ENCODE results near the gene NOX3. TPM values are rescaled to one million over a fixed set of nuclear protein-coding genes. Genes with fewer than 3 reads are reported as not detected.

The NOX3 gene
- total RNA-seq, 2 experiments from 2014 or later = not detected

DNA sequence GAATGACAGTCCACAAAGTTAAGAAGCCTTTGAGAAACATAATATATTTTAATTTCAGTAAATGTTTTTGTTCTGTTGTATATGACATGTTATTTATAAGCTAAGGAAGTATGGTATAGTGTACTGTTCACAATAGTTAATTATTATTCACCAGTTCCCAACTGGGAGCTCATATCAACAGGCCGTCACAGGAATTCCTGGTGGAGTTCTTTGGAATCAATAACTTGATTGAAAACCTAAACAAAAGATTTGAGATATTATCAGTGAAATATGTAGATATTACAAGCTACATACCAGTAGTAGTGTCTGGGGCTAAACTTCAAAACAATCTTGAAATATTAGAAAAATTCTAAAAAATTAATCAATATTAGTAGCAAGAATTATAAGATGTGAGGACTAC is 60.3 kb downstream of the NOX3 start:
- Histone ChIP-seq H3K27ac (ENCODE audit: low read depth in 1 of 2, low read length in 2 of 2) (no peak overlapping the region), H3K4me3 (ENCODE audit: low read length) (no peak overlapping the region), H3K4me1 (ENCODE audit: insufficient read depth, low read length) (no peaks in the 10 kb centered on the region), H3K27me3 (ENCODE audit: control insufficient read depth in 1 of 2, insufficient read depth in 2 of 2, low read length in 2 of 2) (no peaks in the 10 kb centered on the region), H3K9me3 (ENCODE audit: control insufficient read depth in 1 of 2, insufficient read depth in 1 of 2, low read length in 2 of 2) (no peaks in the 10 kb centered on the region), H3K36me3 (ENCODE audit: insufficient read depth, low read length) (no peaks in the 10 kb centered on the region)
- Mint-ChIP-seq H3K9me3 (no peaks in the 10 kb centered on the region), H3K27me3 (no peaks in the 10 kb centered on the region), H3K4me3 (no peak overlapping the region), H3K4me1 (ENCODE audit: low read depth) (no peaks in the 10 kb centered on the region), H3K27ac (no peak overlapping the region), H3K36me3 (ENCODE audit: low read depth) (no peaks in the 10 kb centered on the region)
- TF ChIP-seq CTCF (IDR thresholded peaks at IDR 0.05) = no peak
- DNase-seq = no peak
- intact Hi-C loops (cut with DNase I, micrococcal nuclease) = no loop called here
- POLR2A ChIA-PET = no interaction called here
- ATAC-seq (ENCODE audit: poor library complexity) = no peak
- CTCF ChIA-PET = no interaction called here

DNA sequence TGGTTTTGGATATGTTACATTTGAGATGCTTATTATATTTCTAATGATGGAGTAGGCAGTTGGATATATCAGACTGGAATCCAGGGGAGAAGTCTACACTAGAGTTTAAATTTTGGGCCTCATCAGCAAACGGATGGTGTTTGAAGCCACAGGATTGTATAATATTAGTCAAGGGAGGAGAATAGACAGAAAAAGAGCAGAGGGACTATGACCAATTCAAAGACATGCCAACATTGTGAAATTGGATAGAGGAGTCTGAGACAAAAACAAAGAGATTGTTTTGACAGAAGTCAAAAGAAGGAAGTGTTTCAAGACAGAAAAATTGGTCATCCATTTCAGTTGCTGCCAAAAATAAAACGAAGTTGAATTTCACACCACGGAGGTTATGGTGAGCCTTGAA is 66.5 kb downstream of the NOX3 start:
- Histone ChIP-seq H3K4me3 (ENCODE audit: low read length) (no peak overlapping the region), H3K27ac (ENCODE audit: low read depth in 1 of 2, low read length in 2 of 2) (no peak overlapping the region), H3K36me3 (ENCODE audit: insufficient read depth, low read length) (no peaks in the 10 kb centered on the region), H3K9me3 (ENCODE audit: control insufficient read depth in 1 of 2, insufficient read depth in 1 of 2, low read length in 2 of 2) (peaks cover 0 to 4% of the 10 kb centered on the region in 2 experiments), H3K27me3 (ENCODE audit: control insufficient read depth in 1 of 2, insufficient read depth in 2 of 2, low read length in 2 of 2) (no peaks in the 10 kb centered on the region), H3K4me1 (ENCODE audit: insufficient read depth, low read length) (no peaks in the 10 kb centered on the region)
- ChIA-PET CTCF (interaction anchor here (1.2 kb wide), 1 partner anchor 21 kb away, joined by 4 read pairs; no protein-coding TSS in a partner anchor), POLR2A (no interaction called here)
- Mint-ChIP-seq H3K4me3 (no peak overlapping the region), H3K27me3 (no peaks in the 10 kb centered on the region), H3K4me1 (ENCODE audit: low read depth) (no peaks in the 10 kb centered on the region), H3K27ac (no peak overlapping the region), H3K36me3 (ENCODE audit: low read depth) (no peaks in the 10 kb centered on the region), H3K9me3 (peaks cover 4% of the 10 kb centered on the region)
- intact Hi-C loops (cut with DNase I, micrococcal nuclease) = no loop called here
- ATAC-seq (ENCODE audit: poor library complexity) (no peak), DNase-seq (no peak)
- no peak for TF ChIP-seq CTCF (IDR thresholded peaks at IDR 0.05)

GRCh38 chr6:155388591-155388990 is 67.0 kb downstream of the NOX3 start:
- ATAC-seq (ENCODE audit: poor library complexity) (no peak), DNase-seq (no peak)
- ChIA-PET POLR2A (no interaction called here), CTCF (interaction anchor here (1.2 kb wide), 1 partner anchor 22 kb away, joined by 4 read pairs; no protein-coding TSS in a partner anchor)
- Mint-ChIP-seq H3K36me3 (ENCODE audit: low read depth) (no peaks in the 10 kb centered on the region), H3K9me3 (peaks cover 4% of the 10 kb centered on the region), H3K27ac (no peak overlapping the region), H3K4me3 (no peak overlapping the region), H3K4me1 (ENCODE audit: low read depth) (no peaks in the 10 kb centered on the region), H3K27me3 (no peaks in the 10 kb centered on the region)
- Histone ChIP-seq H3K27ac (ENCODE audit: low read depth in 1 of 2, low read length in 2 of 2) (no peak overlapping the region), H3K4me3 (ENCODE audit: low read length) (no peak overlapping the region), H3K27me3 (ENCODE audit: control insufficient read depth in 1 of 2, insufficient read depth in 2 of 2, low read length in 2 of 2) (no peaks in the 10 kb centered on the region), H3K4me1 (ENCODE audit: insufficient read depth, low read length) (no peaks in the 10 kb centered on the region), H3K9me3 (ENCODE audit: control insufficient read depth in 1 of 2, insufficient read depth in 1 of 2, low read length in 2 of 2) (peaks cover 0 to 4% of the 10 kb centered on the region in 2 experiments), H3K36me3 (ENCODE audit: insufficient read depth, low read length) (no peaks in the 10 kb centered on the region)
- no peak for TF ChIP-seq CTCF (IDR thresholded peaks at IDR 0.05)
- intact Hi-C loops (cut with DNase I, micrococcal nuclease) = no loop called here

Data from CD4-positive, alpha-beta T cell (primary cell).